NCI-H1105 treated with DMSO at 0.1 percent for 48 hours (cell line): Measurements from ENCODE around the gene SLC23A1.
"Not testable (repeated sequence)": the region's sequence is repeated elsewhere in the genome, so short reads cannot be mapped to it uniquely, and the experiment has no call there.

Experiments
- DNase-seq: peaks from one replicate; lab custom pipeline; 2025; lab: John Stamatoyannopoulos, UW

Gene SLC23A1

GRCh38 chr5:139389701-139390638 lies 6.9 kb upstream of the SLC23A1 start, which contains the start of gene MZB1:
Gene MZB1, minus strand, starts transcription at chr5:139389913. Its CDS starts 57 bp downstream, at chr5:139389856.
- no peak for DNase-seq

DNA sequence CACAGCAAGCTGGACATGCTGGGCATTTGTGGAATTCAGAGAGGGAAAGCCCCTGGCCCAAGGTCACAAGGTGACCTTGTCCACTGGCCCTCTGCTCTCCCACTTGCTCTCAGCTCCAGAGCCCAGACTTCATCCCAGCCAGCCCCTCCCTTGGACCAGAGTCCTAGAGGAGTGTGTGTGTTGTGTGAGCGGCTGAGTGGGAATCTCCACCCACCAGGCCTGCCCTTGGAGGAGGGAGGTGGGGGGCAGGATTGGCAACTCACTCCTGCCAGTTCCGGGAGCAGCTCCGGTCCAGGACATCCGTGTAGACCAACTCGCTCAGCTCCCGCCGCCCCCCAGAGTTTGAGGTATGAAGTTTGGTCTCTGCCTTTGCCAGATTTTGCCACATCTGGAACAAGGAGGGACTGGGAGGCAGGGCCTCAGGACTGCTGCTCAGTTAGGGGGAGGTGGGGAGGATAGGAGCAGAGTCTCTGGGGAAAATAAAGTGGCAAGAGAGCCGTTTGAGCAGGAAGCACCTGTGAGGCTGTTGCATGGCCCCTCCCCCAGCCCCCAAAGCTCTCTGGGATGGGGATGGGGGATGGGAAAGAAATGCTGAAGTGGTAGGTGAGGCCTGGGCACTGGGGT lies 5.2 kb upstream of the SLC23A1 start:
- no peak for DNase-seq

DNA sequence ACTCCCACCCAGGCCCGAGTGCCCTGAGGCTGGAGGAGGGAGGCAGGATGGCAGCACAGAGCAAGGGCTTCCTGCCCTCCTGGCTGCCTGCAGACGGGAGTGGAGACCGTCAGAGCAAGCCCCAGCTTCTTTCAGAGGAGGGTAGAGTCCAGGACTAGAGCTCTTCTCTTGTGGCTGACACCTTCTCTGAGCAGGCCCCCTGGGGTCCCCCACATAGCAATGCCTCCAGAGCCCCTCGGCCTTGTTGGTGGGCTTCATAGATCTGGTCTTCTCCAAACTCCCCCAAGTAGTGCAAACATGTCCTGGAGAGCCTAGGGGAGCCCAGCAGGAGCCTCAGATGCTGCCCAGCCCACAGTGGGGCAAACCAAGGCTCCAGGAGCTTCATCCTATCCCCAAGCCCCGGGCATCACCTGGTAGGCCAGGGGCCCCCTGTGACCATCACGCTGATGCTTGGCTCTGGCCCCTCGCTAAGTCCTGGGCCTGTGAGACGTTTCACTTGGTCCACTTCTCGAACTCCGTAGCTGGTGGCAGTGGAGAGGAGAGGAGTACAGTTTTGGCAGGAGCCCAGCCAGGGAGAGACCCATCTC lies 4.6 kb upstream of the SLC23A1 start:
- DNase-seq = no peak

GRCh38 chr5:139386956-139387355 lies 3.9 kb upstream of the SLC23A1 start:
- not testable (repeated sequence) for DNase-seq

- DNase-seq = no peak
Observed at GRCh38 chr5:139386050-139386438, 2.9 kb upstream of the SLC23A1 start.

DNA sequence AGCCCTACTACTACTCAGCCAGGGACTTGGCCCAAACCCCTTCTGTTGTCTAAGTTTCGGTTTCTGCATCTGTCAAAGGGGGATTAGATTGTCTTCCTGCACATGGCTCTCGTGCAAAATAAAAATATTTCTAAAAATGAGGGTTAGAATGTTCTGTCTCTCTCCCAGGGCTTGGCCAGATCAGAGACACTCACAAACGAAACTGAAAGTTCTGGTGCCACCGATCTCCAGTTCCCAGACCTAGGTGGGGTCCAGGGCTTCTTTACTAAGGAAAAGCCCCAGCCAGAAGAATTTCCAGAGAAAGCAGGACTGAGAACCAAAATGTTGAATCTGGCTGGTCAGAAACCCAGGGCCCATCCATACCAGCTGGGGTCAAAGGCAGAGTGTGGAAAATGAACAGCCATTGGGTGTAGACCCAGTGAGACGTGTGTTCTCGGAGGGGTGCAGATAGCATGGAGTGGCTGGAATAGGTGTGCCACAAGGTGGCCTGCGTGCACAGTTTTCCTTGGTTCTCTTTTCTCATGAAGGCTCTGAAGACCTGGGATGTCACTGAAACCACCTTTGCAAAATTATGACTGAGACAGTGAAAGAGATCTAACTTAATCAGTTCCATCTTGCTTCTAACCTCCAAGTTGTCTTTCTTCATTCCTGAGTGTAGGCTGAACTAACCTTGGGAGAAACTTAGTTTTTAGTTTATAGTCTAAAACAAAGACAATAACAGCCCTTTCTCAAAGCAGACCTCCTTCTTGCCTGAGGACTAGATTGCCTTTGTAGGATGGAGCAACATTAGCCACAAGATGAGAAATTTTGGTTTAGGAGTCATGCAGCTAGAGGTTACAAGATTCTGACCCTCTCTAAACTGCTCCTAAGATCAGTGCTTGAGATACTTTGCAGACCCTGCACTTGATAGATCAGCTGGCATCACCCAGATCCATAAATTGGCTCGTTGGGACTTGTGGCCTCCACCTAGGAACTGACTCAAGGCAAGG lies 2.3 kb upstream of the SLC23A1 start:
- DNase-seq = no peak

- DNase-seq = no peak
Observed at GRCh38 chr5:139384591-139385051, 1.5 kb upstream of the SLC23A1 start.

DNA sequence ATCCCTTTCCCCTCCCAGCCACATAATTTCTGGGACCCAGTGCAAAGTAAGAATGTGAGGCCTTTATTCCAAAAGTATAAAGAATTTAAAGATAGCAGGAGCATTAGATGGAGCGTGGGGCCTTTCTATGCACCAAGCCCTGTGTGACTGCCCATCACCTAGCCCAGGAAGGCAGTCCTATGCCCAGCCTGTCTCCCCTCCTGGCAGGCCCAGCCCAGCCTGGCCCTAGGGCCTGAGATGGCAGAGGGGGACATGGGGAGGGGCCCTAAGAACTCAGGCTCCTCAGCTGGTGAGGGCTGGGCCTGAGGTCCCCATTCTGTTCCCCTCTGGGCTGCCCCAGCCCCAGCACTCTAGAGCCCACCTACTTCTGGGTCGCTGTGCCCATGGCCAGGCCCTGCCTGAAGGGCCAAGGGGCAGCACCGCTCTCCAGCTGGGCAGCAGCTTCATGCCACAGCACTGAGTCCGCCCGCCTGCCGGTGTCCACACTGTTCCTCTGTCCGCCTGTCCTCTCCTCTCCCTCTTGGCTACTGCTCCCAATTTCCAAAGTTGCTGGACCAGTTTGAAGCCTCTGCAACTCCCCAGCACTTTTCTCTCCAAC lies 995 bp upstream of the SLC23A1 start:
- no peak for DNase-seq

DNA sequence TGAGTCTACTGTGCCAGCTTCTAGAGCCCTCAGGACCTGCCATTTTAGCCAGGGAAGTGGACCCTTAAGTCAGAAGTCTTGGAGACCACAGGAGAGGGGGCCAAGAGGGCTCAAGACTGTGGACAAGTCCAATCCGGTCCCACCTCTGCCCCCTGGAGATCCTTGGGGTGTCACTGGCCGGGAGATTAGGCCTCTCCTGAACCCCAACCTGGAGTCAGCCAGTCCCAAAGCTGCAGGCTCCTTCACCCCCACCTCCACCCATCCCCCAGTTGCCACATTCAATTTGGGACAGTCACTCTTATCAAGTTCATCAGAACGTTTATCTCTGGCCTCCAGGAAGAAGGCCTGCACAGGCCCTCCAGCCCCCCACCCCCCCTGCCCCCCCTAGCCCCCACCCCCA lies 290 bp downstream of the SLC23A1 start:
- DNase-seq = no peak

DNA sequence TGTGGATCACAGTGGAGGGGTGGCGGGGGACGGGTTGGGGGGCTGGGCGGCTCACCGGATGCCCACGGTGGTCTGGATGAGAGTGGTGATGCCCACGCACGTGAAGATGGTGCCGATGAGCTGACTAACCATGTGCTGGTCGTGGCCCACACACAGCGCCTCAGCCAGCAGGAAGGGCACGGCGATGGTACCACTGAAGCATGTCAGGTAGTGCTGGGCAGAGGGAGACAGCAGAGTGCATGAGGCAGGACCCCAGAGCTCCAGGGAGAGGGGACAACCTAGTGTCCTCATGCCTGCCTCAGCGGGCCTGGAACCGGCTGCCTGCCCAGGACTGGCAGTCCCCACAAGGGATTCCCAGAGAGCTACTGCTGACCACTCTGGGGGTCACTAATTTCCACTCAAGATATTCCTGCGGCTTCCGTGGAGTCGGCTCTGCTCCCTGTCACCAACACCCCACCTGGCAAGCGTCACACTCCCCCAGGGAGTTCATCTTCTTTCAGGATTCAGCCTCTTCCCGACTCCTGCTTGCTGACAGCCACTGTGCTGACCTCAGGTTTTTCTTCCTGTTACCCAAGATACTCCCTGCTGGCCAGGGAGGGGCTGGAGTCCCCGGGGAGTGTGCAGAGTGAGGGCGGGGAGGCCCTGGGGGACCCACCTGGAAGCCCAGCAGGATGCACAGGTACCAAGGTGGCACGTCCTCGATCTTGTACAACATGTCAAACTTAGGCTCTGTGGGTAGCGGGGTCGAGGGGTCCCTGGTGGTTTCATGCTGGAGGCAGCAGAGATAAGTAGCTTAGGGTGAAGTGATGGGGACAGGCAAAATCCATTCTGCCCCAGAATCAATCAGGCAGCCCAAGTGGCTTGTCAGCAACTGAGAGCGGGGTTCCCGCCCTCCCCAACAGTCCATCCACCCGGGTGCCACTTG lies 998 bp downstream of the SLC23A1 start:
- no peak for DNase-seq

DNA sequence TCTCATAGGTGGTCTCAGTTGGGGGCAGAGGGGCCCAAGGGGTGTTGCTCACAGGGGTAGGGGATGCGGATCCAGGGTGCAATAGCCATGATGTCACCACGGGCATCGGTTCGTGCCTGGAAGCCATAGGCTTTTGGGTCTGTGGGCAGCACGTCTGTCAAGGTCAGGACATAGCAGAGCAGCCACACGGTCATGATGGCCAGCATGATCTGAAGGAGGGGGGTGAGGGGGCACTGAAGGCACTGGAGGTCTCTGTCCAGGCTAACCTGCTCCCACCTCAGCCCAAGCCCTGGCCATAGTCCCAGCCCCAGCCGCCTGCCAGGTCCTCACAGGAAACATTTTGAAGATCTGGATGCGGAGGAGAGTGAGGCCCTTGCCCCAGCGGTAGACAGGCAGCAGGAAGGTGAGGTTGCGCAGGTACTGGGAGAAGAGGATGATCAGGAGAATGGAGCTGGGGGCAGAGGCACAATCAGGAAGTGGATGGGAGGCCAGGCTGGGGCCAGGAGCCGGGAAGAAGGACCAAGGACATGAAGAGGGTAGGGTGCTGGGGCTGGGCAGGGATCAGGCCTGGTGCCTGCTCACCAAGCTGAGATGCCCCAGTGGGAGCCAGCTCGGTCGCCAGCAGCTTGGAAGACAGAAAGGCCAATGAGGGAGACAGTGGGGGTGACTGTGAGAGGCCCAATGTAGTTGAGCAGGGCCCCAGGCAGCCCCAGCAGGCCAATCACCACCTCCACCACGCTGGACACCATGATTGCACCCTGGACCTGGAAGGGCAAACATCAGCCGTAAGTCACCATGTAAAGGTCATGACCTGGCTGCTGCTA lies 3.3 kb downstream of the SLC23A1 start:
- no peak for DNase-seq

- DNase-seq = no peak
Observed at GRCh38 chr5:139378941-139379361, 4.1 kb downstream of the SLC23A1 start.

DNA sequence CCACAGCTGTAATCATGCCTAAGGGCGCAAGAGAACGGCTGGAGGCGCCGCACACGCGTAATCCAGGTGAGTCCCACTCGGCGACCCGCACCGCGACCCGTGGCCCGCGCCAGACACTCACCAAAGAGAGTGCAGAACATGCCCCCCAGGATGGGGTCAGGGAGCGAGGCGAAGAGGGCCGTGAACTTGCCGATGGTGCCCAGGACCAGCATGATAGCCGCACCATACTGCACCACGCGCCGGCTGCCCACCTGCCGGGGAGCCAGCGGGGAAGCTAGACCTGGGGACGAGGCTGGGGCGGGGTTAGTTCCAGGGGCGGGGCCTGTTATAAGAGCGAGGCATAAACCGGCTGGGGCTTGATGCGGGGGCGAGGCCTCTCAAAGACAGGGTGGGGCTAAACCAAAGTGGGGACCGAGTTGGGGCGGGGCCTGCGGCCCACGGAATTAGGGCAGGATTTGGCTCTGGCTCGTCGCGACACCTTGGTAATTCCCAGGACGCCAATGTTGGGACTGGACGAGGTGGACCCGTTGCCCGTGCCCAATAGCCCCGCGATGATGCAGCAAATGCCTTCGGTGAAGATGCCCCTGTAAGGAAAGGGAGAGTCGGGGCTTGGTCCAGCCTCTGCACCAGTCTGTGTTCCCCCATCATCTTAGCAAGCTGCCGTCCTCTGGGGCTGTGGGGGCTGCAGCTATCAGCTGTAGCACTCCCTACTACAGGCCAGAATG lies 4.8 kb downstream of the SLC23A1 start:
- no peak for DNase-seq

- no peak for DNase-seq
Observed at GRCh38 chr5:139377226-139377625, 5.9 kb downstream of the SLC23A1 start.

GRCh38 chr5:139376364-139376763 lies 6.7 kb downstream of the SLC23A1 start:
- no peak for DNase-seq

DNA sequence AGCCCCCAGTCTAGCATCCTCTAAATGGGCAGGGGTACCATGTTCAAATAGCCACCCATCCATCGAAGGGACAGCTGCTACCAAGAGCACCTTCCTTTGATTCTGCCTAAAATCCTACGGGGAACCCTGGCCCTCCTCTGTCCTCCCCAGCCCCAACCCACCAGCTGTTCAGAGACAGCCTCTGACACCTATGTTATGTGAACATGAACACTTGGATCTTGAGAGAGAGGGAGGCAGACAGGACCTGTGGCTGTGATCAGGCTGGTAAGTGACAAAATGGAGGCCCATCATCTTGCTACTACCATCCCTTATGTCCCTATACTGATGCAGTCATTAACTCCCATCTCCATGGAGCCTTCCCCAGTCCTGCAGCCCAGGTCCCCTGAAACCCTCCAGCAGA lies 8.2 kb downstream of the SLC23A1 start:
- DNase-seq = no peak

DNA sequence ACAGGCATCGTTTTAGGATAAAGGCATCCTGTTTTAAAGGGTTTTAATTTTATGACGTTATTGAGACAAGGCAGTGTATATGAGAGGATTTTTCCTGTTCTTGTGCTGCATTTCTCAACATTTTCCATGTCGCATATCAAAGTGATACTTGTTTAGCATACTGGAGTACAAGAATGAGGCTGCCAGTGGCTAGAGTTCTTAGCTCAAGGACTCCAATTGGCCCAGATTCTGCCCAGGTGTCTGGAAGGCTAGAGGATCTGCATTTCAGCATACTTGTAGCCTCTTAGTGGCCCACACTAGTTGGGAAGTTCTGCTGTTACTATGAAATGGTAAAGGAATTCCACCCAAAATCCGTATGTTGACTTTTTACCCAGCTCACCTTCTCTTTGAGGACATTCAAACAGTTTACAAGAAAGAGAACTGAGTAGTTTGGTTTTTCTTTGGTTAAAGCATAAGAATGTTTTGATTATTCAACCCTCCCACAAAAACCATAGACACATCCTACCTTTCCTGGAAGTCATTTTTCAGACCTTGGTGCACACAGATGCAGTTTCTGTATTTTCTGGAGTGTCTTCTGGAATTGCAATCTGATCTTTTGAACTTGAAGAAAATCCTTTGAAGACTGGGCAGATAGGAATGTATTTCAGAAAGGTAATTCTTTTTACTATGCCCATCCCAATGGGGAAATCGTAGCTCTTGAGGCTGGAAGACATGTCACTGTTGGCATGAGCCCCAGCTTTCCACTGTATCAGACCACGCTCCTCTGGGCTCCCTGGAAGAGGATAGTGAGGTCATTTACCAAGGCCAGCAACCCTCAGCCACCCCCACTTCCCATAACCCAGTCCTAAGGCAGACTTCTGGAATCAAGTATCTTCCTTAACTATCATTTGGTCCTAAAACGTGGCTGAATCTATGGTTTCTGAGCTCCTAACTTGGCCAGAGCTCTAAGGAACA lies 11.3 kb downstream of the SLC23A1 start:
- DNase-seq = no peak
